IMR-90 (cell line): ENCODE results near the gene PDE4C. TPM values are rescaled to one million over a fixed set of nuclear protein-coding genes. Genes with fewer than 3 reads are reported as not detected.

Experiments used
- ATAC-seq: fragments of 200-7000 bp; cut with Tn5 transposase; 2 replicates; pipeline ENCODE4 v1.9.1; 2020; ENCODE audit warnings: low read depth, mild to moderate bottlenecking, moderate library complexity
- BruUV-seq: library from RNA; stranded (reverse); fragments of 400-500 nt; replicated peaks from 2 replicates; lab custom pipeline; 2021; lab: Mats Ljungman, UMichigan
- CTCF ChIA-PET: fragments of 300-600 bp; formaldehyde crosslinking; extraction: SDS; loops from one replicate; lab custom pipeline; 2021; ENCODE audit warnings: antibody characterized with exemption; lab: Yijun Ruan, JAX
- POLR2A ChIA-PET: fragments of 300-600 bp; sonication (Branson Sonifier 250); formaldehyde crosslinking; loops from one replicate; lab custom pipeline; 2022; ENCODE audit warnings: antibody characterized with exemption; ENCODE audit not compliant: unreplicated experiment; lab: Charles Lee
- DNase-seq: peaks from one replicate; pipeline ENCODE4 v3.0.0; 2013
- H2AFZ ChIP-seq: replicated peaks from 2 replicates; pipeline ENCODE3; 2013; ENCODE audit warnings: low read length, mild to moderate bottlenecking; ENCODE audit not compliant: poor library complexity
- H2AK5ac ChIP-seq: 2 replicates; pipeline ENCODE4 v1.6.1; 2013; ENCODE audit warnings: low read depth, low read length, inconsistent platforms
- H2AK9ac ChIP-seq: replicated peaks from 2 replicates; pipeline ENCODE3; 2013; ENCODE audit warnings: mild to moderate bottlenecking, low read depth, low read length, moderate library complexity; ENCODE audit not compliant: poor library complexity
- H2BK120ac ChIP-seq: 2 replicates; pipeline ENCODE4 v1.6.1; 2013; ENCODE audit warnings: low read depth, low read length, inconsistent platforms
- H2BK15ac ChIP-seq: 3 replicates; pipeline ENCODE4 v1.6.1; 2013; ENCODE audit warnings: low read depth, low read length, inconsistent platforms
- H2BK20ac ChIP-seq: 2 replicates; pipeline ENCODE4 v1.6.1; 2013; ENCODE audit warnings: low read depth, mild to moderate bottlenecking, inconsistent platforms, low read length, moderate library complexity
- H2BK5ac ChIP-seq: 2 replicates; pipeline ENCODE4 v1.6.1; 2013; ENCODE audit warnings: mild to moderate bottlenecking, low read depth, low read length, inconsistent platforms; ENCODE audit not compliant: poor library complexity, severe bottlenecking
- H3K14ac ChIP-seq: replicated peaks from 2 replicates; pipeline ENCODE4 v1.6.1; 2013; ENCODE audit warnings: low read depth, low read length, inconsistent platforms
- H3K18ac ChIP-seq: 2 replicates; pipeline ENCODE4 v1.6.1; 2013; ENCODE audit warnings: low read depth, low read length, control low read depth
- H3K23ac ChIP-seq: 2 replicates; pipeline ENCODE4 v1.6.1; 2013; ENCODE audit warnings: low read depth, low read length, inconsistent platforms
- H3K27ac ChIP-seq: 2 replicates; pipeline ENCODE4 v1.5.1; 2013; ENCODE audit warnings: mild to moderate bottlenecking, control low read depth, low read length; ENCODE audit not compliant: insufficient read depth
- H3K27me3 ChIP-seq: 2 replicates; pipeline ENCODE4 v1.6.1; 2013; ENCODE audit warnings: low read length; ENCODE audit not compliant: control insufficient read depth, insufficient read depth
- H3K36me3 ChIP-seq: 2 replicates; pipeline ENCODE4 v1.6.1; 2013; ENCODE audit warnings: low read length, mixed read lengths; ENCODE audit not compliant: control insufficient read depth, insufficient read depth
- H3K4ac ChIP-seq: 2 replicates; pipeline ENCODE4 v1.6.1; 2013; ENCODE audit warnings: low read depth, low read length, inconsistent platforms
- H3K4me1 ChIP-seq: 2 replicates; pipeline ENCODE4 v1.6.1; 2013; ENCODE audit warnings: low read length, mixed read lengths; ENCODE audit not compliant: control insufficient read depth, insufficient read depth
- H3K4me2 ChIP-seq: 2 replicates; pipeline ENCODE4 v1.6.1; 2013; ENCODE audit warnings: low read depth, mild to moderate bottlenecking, control low read depth, low read length, moderate library complexity
- H3K4me3 ChIP-seq: 2 replicates; pipeline ENCODE4 v1.5.1; 2013; ENCODE audit warnings: low read depth, mild to moderate bottlenecking, control low read depth, low read length, moderate library complexity; ENCODE audit not compliant: insufficient read depth
- H3K56ac ChIP-seq: 2 replicates; pipeline ENCODE4 v1.6.1; 2013; ENCODE audit warnings: low read length, inconsistent platforms; ENCODE audit not compliant: insufficient read depth; ENCODE audit errors: extremely low read depth
- H3K79me1 ChIP-seq, 2 experiments: 2 replicates each; pipeline ENCODE4 v1.6.1; 2013; ENCODE audit warnings: low read length in 2 of 2, inconsistent platforms in 1 of 2, low read depth in 1 of 2
- H3K9ac ChIP-seq: 2 replicates; pipeline ENCODE4 v1.6.1; 2013; ENCODE audit warnings: low read depth, low read length, control low read depth
- H3K9me1 ChIP-seq: 2 replicates; pipeline ENCODE4 v1.6.1; 2013; ENCODE audit warnings: low read length, inconsistent platforms; ENCODE audit not compliant: insufficient read depth
- H3K9me3 ChIP-seq: 2 replicates; pipeline ENCODE4 v1.6.1; 2013; ENCODE audit warnings: low read length; ENCODE audit not compliant: control insufficient read depth, insufficient read depth
- H4K20me1 ChIP-seq: 2 replicates; pipeline ENCODE4 v1.6.1; 2013; ENCODE audit warnings: low read length, inconsistent platforms; ENCODE audit not compliant: insufficient read depth
- H4K5ac ChIP-seq: 2 replicates; pipeline ENCODE4 v1.6.1; 2013; ENCODE audit warnings: mild to moderate bottlenecking, low read depth, low read length, control low read depth
- H4K8ac ChIP-seq, 2 experiments: 2 replicates each; pipeline ENCODE4 v1.6.1; 2013; ENCODE audit warnings: low read depth in 2 of 2, low read length in 2 of 2, control low read depth in 1 of 2, inconsistent platforms in 1 of 2
- H4K91ac ChIP-seq: 2 replicates; pipeline ENCODE4 v1.6.1; 2013; ENCODE audit warnings: low read depth, low read length, inconsistent platforms; ENCODE audit not compliant: insufficient read depth
- BHLHE40 ChIP-seq: fragments of 150-350 bp; IDR thresholded peaks from 2 replicates; pipeline ENCODE4 v1.6.1; 2016; ENCODE audit warnings: mild to moderate bottlenecking, low read depth, low read length
- CEBPB ChIP-seq: IDR thresholded peaks from 2 replicates; pipeline ENCODE4 v1.6.1; 2012; ENCODE audit warnings: low read depth, low read length, improper control_type of control experiment
- CHD1 ChIP-seq: IDR thresholded peaks from 2 replicates; pipeline ENCODE4 v1.6.1; 2012; ENCODE audit warnings: low read depth, low read length, improper control_type of control experiment
- FOS ChIP-seq: fragments of 150-350 bp; IDR thresholded peaks from 2 replicates; pipeline ENCODE4 v1.6.1; 2016; ENCODE audit warnings: low read depth, low read length
- MAZ ChIP-seq: IDR thresholded peaks from 2 replicates; pipeline ENCODE4 v1.6.1; 2012; ENCODE audit warnings: low read depth, mild to moderate bottlenecking, low read length, improper control_type of control experiment, moderate library complexity, borderline replicate concordance
- MXI1 ChIP-seq: IDR thresholded peaks from 2 replicates; pipeline ENCODE4 v1.6.1; 2012; ENCODE audit warnings: low read depth, mild to moderate bottlenecking, low read length, moderate library complexity, borderline replicate concordance
- POLR2A ChIP-seq: IDR thresholded peaks from 2 replicates; pipeline ENCODE4 v1.6.1; 2012; ENCODE audit warnings: mild to moderate bottlenecking, low read depth, low read length
- RAD21 ChIP-seq: IDR thresholded peaks from 2 replicates; pipeline ENCODE4 v1.6.1; 2012; ENCODE audit warnings: low read length, improper control_type of control experiment
- SMC3 ChIP-seq: fragments of 150-350 bp; IDR thresholded peaks from 2 replicates; pipeline ENCODE4 v1.6.1; 2016; ENCODE audit warnings: low read depth, mild to moderate bottlenecking, antibody characterized with exemption, low read length, moderate library complexity
- WGBS, 2 experiments: methylation state at CpG; one replicate each; pipeline versions ENCODE4 v1.1.5 to v1.1.7; 2013; ENCODE audit warnings: missing lambda C conversion rate in 2 of 2; ENCODE audit not compliant: insufficient read length in 1 of 2; ENCODE audit errors: extremely low coverage in 2 of 2; 5-methylcytosine and 5-hydroxymethylcytosine counted together
- dilution Hi-C: fragments of 300-500 bp; cut with HindIII; formaldehyde crosslinking; loops from one replicate; pipeline ENCODE4 v1.14.3; 2018; ENCODE audit warnings: low sequenced_read_pairs; ENCODE audit not compliant: unreplicated experiment
- in situ Hi-C: fragments of 300-500 bp; cut with MboI; formaldehyde crosslinking; loops from 3 replicates; pipeline ENCODE4 v1.14.3; 2019; ENCODE audit warnings: low sequenced_read_pairs, inconsistent platforms, mixed read lengths
- intact Hi-C: fragments of 100-400 bp; cut with micrococcal nuclease; formaldehyde crosslinking; loops from 2 replicates; pipeline ENCODE4 v1.10.0; 2022
- polyA plus RNA-seq, 3 experiments: library from polyadenylated mRNA; depleted of rRNA; stranded (reverse); fragments of >200 nt; gene quantifications; 2 replicates each; pipeline ENCODE4 v1.2.3, GENCODE V29; 2012; ENCODE audit warnings: low replicate concordance in 1 of 3
- total RNA-seq: library from RNA; depleted of rRNA; stranded (reverse); fragments of >200 nt; gene quantifications from 2 replicates; pipeline ENCODE4 v1.2.3, GENCODE V29; 2012
- TF ChIP-seq, protein P1 (sequence below): fragments of 150-350 bp; IDR thresholded peaks from 2 replicates; pipeline ENCODE4 v1.6.1; 2017; ENCODE audit warnings: mild to moderate bottlenecking, antibody characterized with exemption, low read length, low read depth
- TF ChIP-seq, protein P2 (sequence below): conservative IDR thresholded peaks from 2 replicates; pipeline ENCODE4 v1.5.1; 2012; ENCODE audit warnings: mild to moderate bottlenecking, low read depth, low read length, improper control_type of control experiment

Gene PDE4C
- total and polyA plus RNA-seq, 2 of the 4 experiments (the other 2 are of a cell fraction), result 0.18 to 0.24 TPM

DNA sequence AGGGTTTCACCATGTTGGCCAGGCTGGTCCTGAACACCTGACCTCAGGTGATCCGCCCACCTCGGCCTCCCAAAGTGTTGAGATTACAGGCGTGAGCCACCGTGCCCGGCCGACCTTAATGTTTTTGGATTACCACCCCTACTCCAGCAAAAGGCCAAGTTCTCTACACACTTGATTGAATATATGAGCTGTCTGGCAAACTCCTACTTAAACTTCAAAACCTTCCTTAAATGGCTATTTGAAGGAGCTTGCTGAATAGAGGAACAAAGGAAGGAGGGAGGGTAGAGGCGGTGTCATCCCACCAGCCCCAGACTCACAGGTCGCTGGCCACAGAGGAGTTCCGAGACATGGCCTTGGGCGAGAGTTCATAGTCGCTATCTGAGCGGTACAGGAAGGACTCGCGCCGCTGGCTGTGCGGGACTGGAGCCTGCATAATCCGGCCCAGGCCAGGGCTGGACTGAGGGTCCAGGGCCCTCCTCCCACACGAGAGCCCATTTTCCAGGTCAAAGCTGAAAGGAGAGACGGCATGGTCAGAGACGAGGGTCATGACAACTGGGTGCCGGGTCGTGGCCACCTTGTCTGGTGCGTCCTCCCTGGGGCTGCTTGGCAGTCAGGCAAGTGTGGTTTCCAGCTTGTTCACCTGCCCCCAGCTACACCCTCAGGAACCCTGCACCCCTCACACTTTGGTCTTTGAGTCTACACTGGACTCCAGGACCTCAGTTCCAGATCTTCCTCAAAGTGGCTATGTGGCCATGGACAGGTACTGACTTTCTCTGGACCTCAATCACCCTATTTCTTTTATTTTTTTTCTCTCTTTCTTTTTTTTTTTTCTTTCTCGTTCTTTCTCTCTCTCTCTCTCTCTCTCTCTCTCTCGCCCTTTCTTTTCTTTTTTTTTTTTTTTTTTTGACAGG is 4.2 kb downstream of the PDE4C start (continued):
- no peak for TF ChIP-seq MAZ

DNA sequence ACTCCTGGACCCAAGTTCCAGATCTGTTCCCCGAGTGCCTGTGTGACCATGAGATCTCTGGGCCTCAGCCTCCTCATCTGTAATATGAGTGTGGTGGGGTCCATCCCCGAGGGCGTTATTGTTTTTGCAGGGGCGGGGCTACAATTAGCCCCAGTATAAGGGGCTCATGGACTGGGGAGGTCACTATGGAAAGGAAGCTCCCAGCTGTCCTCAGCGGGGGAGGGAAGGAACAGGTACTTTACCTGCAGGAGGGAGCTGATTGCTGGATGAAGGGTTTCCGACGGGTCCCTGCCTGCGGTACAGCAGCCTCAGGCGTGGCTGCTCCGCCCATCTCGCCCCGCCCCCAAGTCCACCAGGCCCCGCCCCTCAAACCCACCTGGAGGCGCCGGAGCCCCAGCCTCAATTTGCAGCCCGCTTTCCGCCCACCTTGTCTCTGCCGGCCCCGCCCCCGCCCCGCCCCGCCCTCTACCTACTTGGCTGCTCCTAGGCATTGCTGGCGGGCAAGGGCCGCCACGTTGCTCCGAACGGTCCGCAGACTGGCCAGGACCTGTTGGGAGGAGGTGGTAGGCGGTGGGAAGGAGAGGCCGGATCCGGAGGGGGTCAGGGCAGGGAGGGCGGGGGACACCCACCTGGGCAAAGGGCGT is 5.5 kb downstream of the PDE4C start:
- peaks cover 5% of the 10 kb centered on the region for H3K4me1 ChIP-seq
- H3K56ac ChIP-seq, result no peak overlapping the region
- no peak overlapping the region for H2BK5ac ChIP-seq
- H2AK5ac ChIP-seq, result no peak overlapping the region
- ChIA-PET CTCF (interaction anchor here (0.7 kb wide), 1 partner anchor 12 kb away, joined by 3 read pairs; no protein-coding TSS in a partner anchor), POLR2A (interaction anchor here (0.6 kb wide), 1 partner anchor 61 kb away, joined by 4 read pairs; the partner anchor contains the start of gene JUND)
- no peak overlapping the region for H3K4me2 ChIP-seq
- no peak for ATAC-seq
- no peak overlapping the region for H2BK20ac ChIP-seq
- H3K23ac ChIP-seq, result no peak overlapping the region
- no CpG with 5 or more reads among the region's 33 CpGs for WGBS, 2 experiments
- no peak overlapping the region for H4K8ac ChIP-seq
- no peak overlapping the region for H3K4ac ChIP-seq
- no peak overlapping the region for H3K9ac ChIP-seq
- BruUV-seq, result no TSS peak
- intact Hi-C loops (no loop called here), dilution Hi-C loops (no loop called here), in situ Hi-C loops (no loop called here)
- peak overlapping the region; percentile 6 for H2AFZ ChIP-seq
- DNase-seq, result no peak
- no peak overlapping the region for H2AK9ac ChIP-seq
- H3K4me3 ChIP-seq, result no peak overlapping the region
- no peak overlapping the region for H2BK15ac ChIP-seq
- H4K20me1 ChIP-seq, result no peaks in the 10 kb centered on the region
- H3K9me3 ChIP-seq, result no peaks in the 10 kb centered on the region
- H3K18ac ChIP-seq, result no peak overlapping the region
- no peak overlapping the region for H4K5ac ChIP-seq
- H2BK120ac ChIP-seq, result no peak overlapping the region
- no peak overlapping the region for H3K27ac ChIP-seq
- H3K9me1 ChIP-seq, result peaks cover 5% of the 10 kb centered on the region; the same call in 1 of the 2 replicates
- no peaks in the 10 kb centered on the region; the same call in 1 of the 2 replicates for H3K27me3 ChIP-seq
- H3K79me1 ChIP-seq, result no peaks in the 10 kb centered on the region
- H4K91ac ChIP-seq, result no peak overlapping the region
- no peaks in the 10 kb centered on the region for H3K36me3 ChIP-seq
- no peak overlapping the region for H3K14ac ChIP-seq
- TF ChIP-seq, protein P1, sequence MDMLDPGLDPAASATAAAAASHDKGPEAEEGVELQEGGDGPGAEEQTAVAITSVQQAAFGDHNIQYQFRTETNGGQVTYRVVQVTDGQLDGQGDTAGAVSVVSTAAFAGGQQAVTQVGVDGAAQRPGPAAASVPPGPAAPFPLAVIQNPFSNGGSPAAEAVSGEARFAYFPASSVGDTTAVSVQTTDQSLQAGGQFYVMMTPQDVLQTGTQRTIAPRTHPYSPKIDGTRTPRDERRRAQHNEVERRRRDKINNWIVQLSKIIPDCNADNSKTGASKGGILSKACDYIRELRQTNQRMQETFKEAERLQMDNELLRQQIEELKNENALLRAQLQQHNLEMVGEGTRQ, result no peak
- TF ChIP-seq, protein P2, sequence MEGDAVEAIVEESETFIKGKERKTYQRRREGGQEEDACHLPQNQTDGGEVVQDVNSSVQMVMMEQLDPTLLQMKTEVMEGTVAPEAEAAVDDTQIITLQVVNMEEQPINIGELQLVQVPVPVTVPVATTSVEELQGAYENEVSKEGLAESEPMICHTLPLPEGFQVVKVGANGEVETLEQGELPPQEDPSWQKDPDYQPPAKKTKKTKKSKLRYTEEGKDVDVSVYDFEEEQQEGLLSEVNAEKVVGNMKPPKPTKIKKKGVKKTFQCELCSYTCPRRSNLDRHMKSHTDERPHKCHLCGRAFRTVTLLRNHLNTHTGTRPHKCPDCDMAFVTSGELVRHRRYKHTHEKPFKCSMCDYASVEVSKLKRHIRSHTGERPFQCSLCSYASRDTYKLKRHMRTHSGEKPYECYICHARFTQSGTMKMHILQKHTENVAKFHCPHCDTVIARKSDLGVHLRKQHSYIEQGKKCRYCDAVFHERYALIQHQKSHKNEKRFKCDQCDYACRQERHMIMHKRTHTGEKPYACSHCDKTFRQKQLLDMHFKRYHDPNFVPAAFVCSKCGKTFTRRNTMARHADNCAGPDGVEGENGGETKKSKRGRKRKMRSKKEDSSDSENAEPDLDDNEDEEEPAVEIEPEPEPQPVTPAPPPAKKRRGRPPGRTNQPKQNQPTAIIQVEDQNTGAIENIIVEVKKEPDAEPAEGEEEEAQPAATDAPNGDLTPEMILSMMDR, result no peak
- TF ChIP-seq POLR2A, result no peak
- TF ChIP-seq MXI1, result no peak
- no peak for TF ChIP-seq CEBPB
- TF ChIP-seq RAD21, result no peak
- no peak for TF ChIP-seq SMC3
- no peak for TF ChIP-seq CHD1
- no peak for TF ChIP-seq BHLHE40
- TF ChIP-seq FOS, result no peak
